Superior temporal gyrus (tissue), 1 donor: ENCODE results near the gene TAS2R3.

Experiments used
- DNase-seq: peaks from one replicate; pipeline ENCODE4 v3.0.0-alpha.2; 2016; ENCODE audit errors: extremely low spot score

The TAS2R3 gene

DNA sequence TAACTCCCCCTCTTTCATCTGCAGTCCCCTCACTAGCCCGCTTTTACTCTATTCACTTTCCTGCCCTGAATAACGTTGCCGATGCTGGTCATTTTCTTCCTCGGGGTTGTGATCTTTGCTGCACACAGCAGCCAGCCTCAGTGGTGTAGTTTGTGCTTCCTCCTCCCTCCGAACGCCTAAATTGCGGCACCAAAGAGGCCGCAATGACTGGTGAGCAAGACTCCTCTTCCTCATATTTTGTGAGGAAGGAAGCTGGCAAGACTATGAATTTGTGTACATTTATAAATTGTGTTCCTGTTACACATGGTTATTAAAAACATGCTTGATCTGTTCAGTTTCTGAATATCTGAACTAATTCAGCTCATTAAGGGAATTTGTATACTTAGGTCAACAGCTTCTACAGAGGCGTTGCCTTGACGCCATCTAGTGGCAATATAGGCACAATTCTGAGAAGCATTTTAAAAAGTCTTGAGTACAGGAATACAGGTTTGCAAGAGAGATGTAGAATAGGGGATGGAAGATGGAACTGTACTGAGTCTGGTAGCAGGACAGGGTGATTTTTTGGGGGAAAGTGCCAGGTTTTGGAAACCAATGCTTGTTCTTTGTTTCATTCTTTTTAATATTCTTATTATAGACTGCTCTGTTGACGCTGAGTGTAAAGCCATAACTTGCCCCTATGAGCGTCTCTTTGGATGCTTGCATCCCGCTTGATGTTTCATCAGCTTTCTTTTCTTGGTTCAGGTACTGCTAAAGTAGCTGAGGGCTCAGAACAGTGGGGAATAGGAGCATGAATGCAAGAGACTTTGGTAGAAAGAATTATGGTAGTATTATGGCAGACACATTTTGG lies 22.0 kb downstream of the TAS2R3 start:
- peak; percentile 85 for DNase-seq

DNA sequence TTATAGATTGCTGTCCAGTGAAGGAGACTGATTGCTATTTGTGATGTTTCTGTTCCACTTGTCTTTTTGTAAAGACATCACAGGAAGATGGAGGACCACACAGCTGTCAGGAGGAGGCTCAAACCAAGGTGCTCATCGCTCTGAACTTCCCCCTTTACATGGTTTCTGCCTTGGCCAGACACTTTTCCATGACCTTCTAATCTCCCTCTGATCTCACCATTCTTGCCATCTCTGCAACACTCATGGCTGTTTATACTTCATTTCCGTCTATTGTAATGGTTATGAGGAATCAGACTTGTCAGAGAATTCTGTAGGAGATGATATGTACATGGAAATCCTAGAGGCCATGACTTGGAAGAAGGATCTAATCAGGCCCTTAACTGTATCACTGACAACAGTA lies 24.4 kb downstream of the TAS2R3 start:
- no peak for DNase-seq

DNA sequence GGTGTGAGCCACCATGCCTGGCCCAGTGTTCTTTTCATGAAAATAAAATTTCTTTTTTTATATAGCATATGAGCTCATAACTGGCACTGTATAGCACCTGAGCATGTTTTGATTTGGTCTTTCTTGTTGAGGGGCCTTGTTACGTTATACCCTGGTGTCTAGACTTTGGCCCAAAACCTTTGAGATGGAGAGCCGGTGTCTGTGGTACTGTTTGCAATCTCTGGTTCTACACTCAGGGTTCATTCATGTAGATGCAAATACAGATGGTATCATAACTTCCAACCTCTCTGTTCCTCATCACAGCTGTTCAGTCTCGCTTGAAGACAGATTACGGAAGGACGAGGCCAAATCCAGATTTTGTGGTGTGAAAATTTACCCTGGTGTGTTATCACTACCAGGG lies 26.0 kb downstream of the TAS2R3 start, which contains the start of gene TAS2R5:
TSS of gene TAS2R5 (plus strand) at position 301 of the 400 bp plus-strand sequence. CDS start 145 bp downstream, outside the sequence.
- no peak for DNase-seq

DNA sequence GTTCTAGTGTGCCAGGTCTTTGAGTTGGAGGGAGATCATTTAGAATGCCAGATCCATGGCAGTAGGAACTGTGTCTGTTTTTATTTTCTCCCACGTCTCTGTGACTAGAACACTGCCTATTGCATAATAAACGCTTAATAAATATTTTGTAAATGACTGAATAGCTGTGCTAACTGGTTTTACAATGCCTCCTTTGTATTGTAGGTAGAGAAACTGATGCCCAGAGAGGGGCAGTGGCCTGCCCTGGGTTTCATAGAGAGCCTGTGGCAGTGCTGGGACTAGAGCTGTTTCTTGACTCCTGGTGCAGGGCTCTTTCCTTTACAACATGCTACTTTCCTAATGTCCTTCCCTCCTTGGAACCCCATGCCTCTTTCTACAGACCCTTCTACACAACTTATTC lies 28.6 kb downstream of the TAS2R3 start:
- DNase-seq = no peak
